ENCODE results near the gene OXCT1.

OXCT1 gene

GRCh38 chr5:41891066-41891707, 21.0 kb upstream of the OXCT1 start:
- no peak overlapping the region for H3K27ac ChIP-seq (ENCODE audit: low read depth, low read length)

GRCh38 chr5:41885286-41885685, 15.1 kb upstream of the OXCT1 start:
- Histone ChIP-seq H3K9ac (ENCODE audit: low read depth in 1 of 2, low read length in 2 of 2) (no peak overlapping the region), H3K27ac (ENCODE audit: low read depth, low read length) (no peak overlapping the region), H3K4me1 (ENCODE audit: control insufficient read depth in 1 of 2, insufficient read depth in 2 of 2, low read length in 2 of 2) (no peaks in the 10 kb centered on the region), H3K27me3 (ENCODE audit: control insufficient read depth in 1 of 2, insufficient read depth in 2 of 2, low read length in 2 of 2) (peaks cover 0 to 8% of the 10 kb centered on the region in 2 donors), H3K36me3 (ENCODE audit: control insufficient read depth in 1 of 2, insufficient read depth in 2 of 2, low read length in 2 of 2) (no peaks in the 10 kb centered on the region), H3K4me3 (ENCODE audit: low read depth in 1 of 2, low read length in 2 of 2) (no peak overlapping the region), H3K9me3 (ENCODE audit: control insufficient read depth in 1 of 2, low read length in 2 of 2) (no peaks in the 10 kb centered on the region)

More at GRCh38 chr5:41891066-41891707, 21.0 kb upstream of the OXCT1 start:
- H3K9me3 ChIP-seq (ENCODE audit: control insufficient read depth in 1 of 2, low read length in 2 of 2): no peaks in the 10 kb centered on the region
- H3K27me3 ChIP-seq (ENCODE audit: control insufficient read depth in 1 of 2, insufficient read depth in 2 of 2, low read length in 2 of 2): peaks cover 0 to 16% of the 10 kb centered on the region in 2 donors
- no peaks in the 10 kb centered on the region for H3K4me1 ChIP-seq (ENCODE audit: control insufficient read depth in 1 of 2, insufficient read depth in 2 of 2, low read length in 2 of 2)
- no peak overlapping the region for H3K9ac ChIP-seq (ENCODE audit: low read depth in 1 of 2, low read length in 2 of 2)
- H3K36me3 ChIP-seq (ENCODE audit: control insufficient read depth in 1 of 2, insufficient read depth in 2 of 2, low read length in 2 of 2): no peaks in the 10 kb centered on the region
- no peak overlapping the region for H3K4me3 ChIP-seq (ENCODE audit: low read depth in 1 of 2, low read length in 2 of 2)

GRCh38 chr5:41883936-41884335, 13.7 kb upstream of the OXCT1 start:
- Histone ChIP-seq H3K36me3 (ENCODE audit: control insufficient read depth in 1 of 2, insufficient read depth in 2 of 2, low read length in 2 of 2) (no peaks in the 10 kb centered on the region), H3K27ac (ENCODE audit: low read depth, low read length) (no peak overlapping the region), H3K4me1 (ENCODE audit: control insufficient read depth in 1 of 2, insufficient read depth in 2 of 2, low read length in 2 of 2) (no peaks in the 10 kb centered on the region), H3K4me3 (ENCODE audit: low read depth in 1 of 2, low read length in 2 of 2) (no peak overlapping the region), H3K9ac (ENCODE audit: low read depth in 1 of 2, low read length in 2 of 2) (no peak overlapping the region), H3K9me3 (ENCODE audit: control insufficient read depth in 1 of 2, low read length in 2 of 2) (no peaks in the 10 kb centered on the region), H3K27me3 (ENCODE audit: control insufficient read depth in 1 of 2, insufficient read depth in 2 of 2, low read length in 2 of 2) (peaks cover 0 to 8% of the 10 kb centered on the region in 2 donors)

- Histone ChIP-seq H3K4me3 (ENCODE audit: low read depth in 1 of 2, low read length in 2 of 2) (no peak overlapping the region), H3K9me3 (ENCODE audit: control insufficient read depth in 1 of 2, low read length in 2 of 2) (no peaks in the 10 kb centered on the region), H3K27ac (ENCODE audit: low read depth, low read length) (no peak overlapping the region), H3K4me1 (ENCODE audit: control insufficient read depth in 1 of 2, insufficient read depth in 2 of 2, low read length in 2 of 2) (no peaks in the 10 kb centered on the region), H3K36me3 (ENCODE audit: control insufficient read depth in 1 of 2, insufficient read depth in 2 of 2, low read length in 2 of 2) (no peaks in the 10 kb centered on the region), H3K9ac (ENCODE audit: low read depth in 1 of 2, low read length in 2 of 2) (no peak overlapping the region), H3K27me3 (ENCODE audit: control insufficient read depth in 1 of 2, insufficient read depth in 2 of 2, low read length in 2 of 2) (peaks cover 0 to 7% of the 10 kb centered on the region in 2 donors)
Observed at GRCh38 chr5:41883243-41883642, 13.0 kb upstream of the OXCT1 start.

- no peak overlapping the region for H3K27ac ChIP-seq (ENCODE audit: low read depth, low read length)
- H3K4me1 ChIP-seq (ENCODE audit: control insufficient read depth in 1 of 2, insufficient read depth in 2 of 2, low read length in 2 of 2): no peaks in the 10 kb centered on the region
- no peaks in the 10 kb centered on the region for H3K36me3 ChIP-seq (ENCODE audit: control insufficient read depth in 1 of 2, insufficient read depth in 2 of 2, low read length in 2 of 2)
- no peaks in the 10 kb centered on the region for H3K9me3 ChIP-seq (ENCODE audit: control insufficient read depth in 1 of 2, low read length in 2 of 2)
- H3K9ac ChIP-seq (ENCODE audit: low read depth in 1 of 2, low read length in 2 of 2): no peak overlapping the region
- H3K4me3 ChIP-seq (ENCODE audit: low read depth in 1 of 2, low read length in 2 of 2): no peak overlapping the region
- peaks cover 0 to 2% of the 10 kb centered on the region in 2 donors for H3K27me3 ChIP-seq (ENCODE audit: control insufficient read depth in 1 of 2, insufficient read depth in 2 of 2, low read length in 2 of 2)
Observed at GRCh38 chr5:41882765-41883164, 12.5 kb upstream of the OXCT1 start.

- no peaks in the 10 kb centered on the region for H3K27me3 ChIP-seq (ENCODE audit: control insufficient read depth in 1 of 2, insufficient read depth in 2 of 2, low read length in 2 of 2)
- no peaks in the 10 kb centered on the region for H3K36me3 ChIP-seq (ENCODE audit: control insufficient read depth in 1 of 2, insufficient read depth in 2 of 2, low read length in 2 of 2)
- no peak overlapping the region for H3K4me3 ChIP-seq (ENCODE audit: low read depth in 1 of 2, low read length in 2 of 2)
- no peaks in the 10 kb centered on the region for H3K4me1 ChIP-seq (ENCODE audit: control insufficient read depth in 1 of 2, insufficient read depth in 2 of 2, low read length in 2 of 2)
- H3K27ac ChIP-seq (ENCODE audit: low read depth, low read length): no peak overlapping the region
- H3K9ac ChIP-seq (ENCODE audit: low read depth in 1 of 2, low read length in 2 of 2): no peak overlapping the region
- H3K9me3 ChIP-seq (ENCODE audit: control insufficient read depth in 1 of 2, low read length in 2 of 2): no peaks in the 10 kb centered on the region
Observed at GRCh38 chr5:41878643-41879478, 8.6 kb upstream of the OXCT1 start.

GRCh38 chr5:41878173-41878572, 7.9 kb upstream of the OXCT1 start:
- Histone ChIP-seq H3K4me3 (ENCODE audit: low read depth in 1 of 2, low read length in 2 of 2) (no peak overlapping the region), H3K9ac (ENCODE audit: low read depth in 1 of 2, low read length in 2 of 2) (no peak overlapping the region)

GRCh38 chr5:41877408-41877807, 7.2 kb upstream of the OXCT1 start:
- no peak overlapping the region for H3K9ac ChIP-seq (ENCODE audit: low read depth in 1 of 2, low read length in 2 of 2)
- H3K4me1 ChIP-seq (ENCODE audit: control insufficient read depth in 1 of 2, insufficient read depth in 2 of 2, low read length in 2 of 2): no peaks in the 10 kb centered on the region
- H3K27me3 ChIP-seq (ENCODE audit: control insufficient read depth in 1 of 2, insufficient read depth in 2 of 2, low read length in 2 of 2): no peaks in the 10 kb centered on the region
- no peaks in the 10 kb centered on the region for H3K9me3 ChIP-seq (ENCODE audit: control insufficient read depth in 1 of 2, low read length in 2 of 2)
- H3K27ac ChIP-seq (ENCODE audit: low read depth, low read length): no peak overlapping the region
- H3K4me3 ChIP-seq (ENCODE audit: low read depth in 1 of 2, low read length in 2 of 2): no peak overlapping the region
- no peaks in the 10 kb centered on the region for H3K36me3 ChIP-seq (ENCODE audit: control insufficient read depth in 1 of 2, insufficient read depth in 2 of 2, low read length in 2 of 2)

More at GRCh38 chr5:41878173-41878572, 7.9 kb upstream of the OXCT1 start:
- Histone ChIP-seq H3K4me1 (ENCODE audit: control insufficient read depth in 1 of 2, insufficient read depth in 2 of 2, low read length in 2 of 2) (no peaks in the 10 kb centered on the region), H3K27me3 (ENCODE audit: control insufficient read depth in 1 of 2, insufficient read depth in 2 of 2, low read length in 2 of 2) (no peaks in the 10 kb centered on the region), H3K9me3 (ENCODE audit: control insufficient read depth in 1 of 2, low read length in 2 of 2) (no peaks in the 10 kb centered on the region), H3K36me3 (ENCODE audit: control insufficient read depth in 1 of 2, insufficient read depth in 2 of 2, low read length in 2 of 2) (no peaks in the 10 kb centered on the region), H3K27ac (ENCODE audit: low read depth, low read length) (no peak overlapping the region)

- H3K27ac ChIP-seq (ENCODE audit: low read depth, low read length): no peak overlapping the region
- H3K9ac ChIP-seq (ENCODE audit: low read depth in 1 of 2, low read length in 2 of 2): no peak overlapping the region
- no peaks in the 10 kb centered on the region for H3K9me3 ChIP-seq (ENCODE audit: control insufficient read depth in 1 of 2, low read length in 2 of 2)
- no peaks in the 10 kb centered on the region for H3K36me3 ChIP-seq (ENCODE audit: control insufficient read depth in 1 of 2, insufficient read depth in 2 of 2, low read length in 2 of 2)
- H3K4me3 ChIP-seq (ENCODE audit: low read depth in 1 of 2, low read length in 2 of 2): no peak overlapping the region
- H3K4me1 ChIP-seq (ENCODE audit: control insufficient read depth in 1 of 2, insufficient read depth in 2 of 2, low read length in 2 of 2): no peaks in the 10 kb centered on the region
- H3K27me3 ChIP-seq (ENCODE audit: control insufficient read depth in 1 of 2, insufficient read depth in 2 of 2, low read length in 2 of 2): no peaks in the 10 kb centered on the region
Observed at GRCh38 chr5:41876678-41877077, 6.5 kb upstream of the OXCT1 start.

GRCh38 chr5:41875121-41875520, 4.9 kb upstream of the OXCT1 start:
- Histone ChIP-seq H3K4me1 (ENCODE audit: control insufficient read depth in 1 of 2, insufficient read depth in 2 of 2, low read length in 2 of 2) (peaks cover 5 to 10% of the 10 kb centered on the region in 2 donors), H3K9me3 (ENCODE audit: control insufficient read depth in 1 of 2, low read length in 2 of 2) (no peaks in the 10 kb centered on the region), H3K9ac (ENCODE audit: low read depth in 1 of 2, low read length in 2 of 2) (no peak overlapping the region), H3K27ac (ENCODE audit: low read depth, low read length) (no peak overlapping the region), H3K36me3 (ENCODE audit: control insufficient read depth in 1 of 2, insufficient read depth in 2 of 2, low read length in 2 of 2) (no peaks in the 10 kb centered on the region), H3K27me3 (ENCODE audit: control insufficient read depth in 1 of 2, insufficient read depth in 2 of 2, low read length in 2 of 2) (no peaks in the 10 kb centered on the region), H3K4me3 (ENCODE audit: low read depth in 1 of 2, low read length in 2 of 2) (no peak overlapping the region)
